Measurements from ENCODE around the gene CACNA1A.
"Not testable (repeated sequence)": the region's sequence is repeated elsewhere in the genome, so short reads cannot be mapped to it uniquely, and the experiment has no call there.

Gene CACNA1A

DNA sequence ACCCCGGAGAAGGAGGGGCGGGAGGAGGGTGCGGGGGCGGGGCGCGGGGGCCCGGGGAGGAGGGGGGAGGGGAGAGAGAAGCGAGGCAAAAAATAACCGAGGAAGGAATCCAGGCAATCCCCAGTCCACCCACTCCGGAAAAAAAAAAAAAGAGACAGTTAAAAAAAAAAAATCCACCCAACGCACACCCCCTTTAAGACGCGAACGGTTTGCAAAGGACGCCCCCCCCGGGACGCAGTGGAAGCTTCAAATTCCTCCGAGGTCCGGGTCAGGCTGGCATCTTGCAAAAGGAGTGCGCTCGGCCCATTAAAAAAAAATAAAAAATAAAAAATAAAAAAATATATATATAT, at the start of gene CACNA1A:
TSS of gene CACNA1A (minus strand) at position 9 of the 350 bp plus-strand sequence. CDS start 255 bp downstream, outside the sequence.
- DNase-seq (ENCODE audit: low read depth): no peak

DNA sequence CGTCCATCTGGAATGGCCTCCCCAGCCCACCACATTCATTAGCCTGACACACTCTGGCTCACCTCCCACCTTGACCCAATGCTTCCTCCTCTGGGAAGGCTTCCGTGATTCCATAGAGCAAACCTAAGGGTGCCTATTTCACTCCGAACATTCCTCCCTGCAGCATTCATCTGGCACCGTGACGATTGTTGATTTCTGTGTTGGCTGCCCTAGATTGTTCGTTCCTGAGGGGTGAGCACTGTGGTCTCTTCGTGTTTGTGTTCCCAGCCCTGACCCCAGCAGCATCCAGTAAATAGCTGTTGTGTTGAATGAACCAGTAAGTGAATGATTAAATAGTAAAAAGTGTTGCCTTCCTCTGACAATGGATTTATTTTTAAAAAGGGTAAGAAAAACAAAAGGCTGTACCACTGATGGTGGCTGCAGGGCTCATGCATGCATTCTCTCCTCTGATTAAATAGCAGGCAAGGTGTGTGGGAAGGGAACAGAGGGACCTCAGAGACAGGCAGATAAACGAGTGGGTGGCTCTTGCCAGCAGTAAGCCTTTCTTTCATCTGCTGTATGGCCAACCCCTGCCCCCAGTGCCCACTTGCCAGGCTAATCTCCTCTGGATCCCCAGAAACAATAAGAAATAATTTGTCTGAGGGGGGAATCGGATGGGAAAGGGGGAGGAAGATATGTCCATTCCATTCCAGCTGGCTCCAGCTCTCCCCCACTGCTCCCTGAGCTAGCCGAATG, 48.4 kb upstream of the CACNA1A start:
- no peak for DNase-seq (ENCODE audit: low read depth)

DNA sequence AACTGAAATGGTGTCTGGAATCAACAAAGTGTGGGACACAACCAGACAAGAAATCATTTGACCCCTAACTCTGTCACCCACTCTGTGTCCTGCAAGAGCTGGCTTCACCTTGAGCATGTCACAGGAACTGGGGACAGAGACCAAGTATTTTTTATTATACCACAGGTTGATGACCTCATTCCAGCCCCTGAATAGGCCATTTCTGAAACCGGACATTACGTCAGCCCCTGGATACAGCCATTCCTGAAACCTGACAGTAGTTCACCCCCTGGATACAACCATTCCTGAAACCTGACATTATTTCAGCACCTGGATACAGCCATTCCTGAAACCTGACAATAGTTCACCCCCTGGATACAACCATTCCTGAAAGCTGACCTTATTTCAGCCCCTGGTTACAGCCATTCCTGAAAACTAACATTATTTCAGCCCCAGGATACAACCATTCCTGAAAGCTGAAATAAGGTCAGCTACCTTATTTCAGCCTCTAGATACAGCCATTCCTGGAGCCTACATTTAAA, 47.7 kb upstream of the CACNA1A start:
- no peak for DNase-seq (ENCODE audit: low read depth)

DNA sequence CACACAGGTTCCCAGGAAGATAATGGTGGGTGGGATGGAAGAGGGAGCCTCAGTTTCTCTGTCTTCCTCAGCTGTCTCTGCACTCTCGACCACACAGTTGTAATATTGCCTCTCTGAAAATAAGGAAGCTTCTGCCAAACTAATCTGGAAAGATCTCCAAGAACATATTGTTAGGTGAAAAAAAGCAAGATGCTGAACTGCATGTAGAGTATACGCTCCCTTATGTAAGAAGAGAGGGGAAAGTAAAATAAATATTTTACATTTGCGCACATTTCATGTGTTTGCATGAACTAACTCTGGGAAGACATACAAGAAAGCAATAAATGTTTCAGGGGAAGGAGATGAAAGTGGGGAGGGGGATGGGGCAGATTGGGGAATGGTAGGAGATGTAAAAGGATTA, 41.9 kb upstream of the CACNA1A start:
- no peak for DNase-seq (ENCODE audit: low read depth)

DNA sequence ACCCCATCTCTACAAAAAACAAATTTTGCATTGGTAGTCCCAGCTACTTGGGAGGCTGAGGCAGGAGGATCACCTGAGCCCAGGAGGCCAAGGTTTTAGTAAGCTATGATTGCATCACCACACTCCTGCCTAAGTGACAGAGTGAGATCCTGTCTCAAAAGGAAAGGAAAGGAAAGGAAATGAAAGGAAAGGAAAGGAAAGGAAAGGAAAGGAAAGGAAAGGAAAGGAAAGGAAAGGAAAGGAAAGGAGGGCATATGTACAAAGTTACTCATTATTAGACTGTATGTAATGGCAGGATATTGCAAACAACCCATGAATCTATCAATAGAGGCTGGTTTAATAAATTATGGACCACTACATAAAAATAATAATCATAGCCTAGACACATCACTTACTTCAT, 40.8 kb upstream of the CACNA1A start:
- no peak for DNase-seq (ENCODE audit: low read depth)

DNA sequence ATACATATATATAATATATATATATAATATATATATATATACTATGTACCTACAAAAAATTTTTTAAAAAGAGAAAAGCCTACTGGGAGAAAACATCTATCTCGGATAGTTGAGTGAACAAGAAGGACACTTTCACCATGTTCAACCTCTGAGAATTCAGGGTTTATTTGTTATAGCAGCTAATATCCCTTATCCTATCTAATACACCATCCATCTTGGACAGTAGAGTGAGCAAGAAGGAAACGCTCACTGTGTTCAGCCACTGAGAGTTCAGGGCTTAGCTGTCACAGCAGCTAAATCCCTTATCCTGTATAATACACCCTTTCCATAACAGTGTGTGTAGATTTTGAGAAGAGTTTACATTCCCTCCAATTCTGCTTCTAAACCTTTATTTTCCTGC, 38.1 kb upstream of the CACNA1A start:
- DNase-seq (ENCODE audit: low read depth): no peak

DNA sequence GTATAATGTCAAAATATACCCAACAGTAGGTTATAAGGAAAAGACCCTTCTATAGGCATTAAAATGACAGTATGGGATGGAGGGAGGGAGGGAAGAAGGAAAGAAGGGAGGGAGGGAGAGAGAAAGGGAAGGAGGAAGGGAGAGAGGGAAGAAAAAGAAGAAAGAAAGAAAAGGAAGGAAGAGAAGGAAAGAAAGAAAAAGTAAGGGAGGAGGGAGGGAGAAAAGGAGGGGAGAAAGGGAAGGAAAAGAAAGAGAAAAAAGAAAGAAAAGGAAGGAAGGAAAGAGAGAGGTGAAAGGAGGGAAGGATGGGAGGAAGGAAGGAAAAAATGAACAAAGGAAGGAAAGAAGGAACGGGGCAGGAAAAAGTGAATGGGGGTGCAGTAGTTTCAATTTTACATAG, 35.3 kb upstream of the CACNA1A start:
- DNase-seq (ENCODE audit: low read depth): no peak

DNA sequence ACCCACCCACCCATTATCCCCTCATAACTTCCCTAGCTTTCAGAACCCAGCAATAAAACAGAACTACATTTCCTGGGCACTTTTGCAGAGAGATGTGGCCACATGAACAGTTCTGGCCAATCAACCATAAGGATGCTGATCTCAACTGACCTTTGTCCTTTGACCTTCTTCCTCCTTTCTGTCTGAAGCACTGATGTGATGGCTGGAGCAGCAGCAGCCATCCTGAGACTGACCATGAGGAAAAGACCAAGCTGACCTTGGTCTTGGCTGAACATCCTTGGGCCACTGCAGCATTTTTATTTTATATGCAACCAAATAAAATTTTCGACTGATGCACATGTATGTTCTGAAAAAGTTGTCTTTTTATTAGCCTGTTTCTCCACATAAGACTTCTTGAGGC, 33.1 kb upstream of the CACNA1A start:
- DNase-seq (ENCODE audit: low read depth): no peak

DNA sequence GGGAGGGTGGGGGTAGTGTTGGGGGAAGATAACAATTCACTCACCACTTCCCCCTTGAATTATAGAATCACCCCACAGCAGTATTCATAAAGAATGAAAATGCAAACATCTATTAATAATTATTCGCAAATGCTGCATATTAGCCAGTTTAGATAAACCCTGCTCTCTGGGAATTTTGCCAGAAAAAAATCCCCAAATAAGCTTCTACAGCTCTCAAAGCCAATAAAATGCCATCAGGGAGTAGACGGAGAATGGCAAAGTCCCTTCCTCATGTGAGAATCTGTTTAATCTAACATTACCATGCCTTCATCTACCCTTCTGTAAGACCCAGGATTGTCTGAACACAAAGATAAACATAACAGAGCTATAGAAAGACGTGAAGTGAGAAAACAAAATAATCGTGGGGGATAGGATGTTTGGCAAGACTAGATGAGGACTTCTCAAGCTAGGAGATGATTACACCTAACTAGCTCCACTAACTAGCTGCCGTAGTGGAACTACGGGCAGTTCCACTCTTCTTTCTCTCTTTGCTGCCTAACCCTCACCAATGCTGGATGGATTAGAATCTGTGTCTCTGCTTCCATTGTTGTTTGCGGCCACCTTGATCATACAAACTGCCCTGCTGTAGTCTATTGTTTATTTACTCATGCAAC, 32.4 kb upstream of the CACNA1A start:
- DNase-seq (ENCODE audit: low read depth): no peak

DNA sequence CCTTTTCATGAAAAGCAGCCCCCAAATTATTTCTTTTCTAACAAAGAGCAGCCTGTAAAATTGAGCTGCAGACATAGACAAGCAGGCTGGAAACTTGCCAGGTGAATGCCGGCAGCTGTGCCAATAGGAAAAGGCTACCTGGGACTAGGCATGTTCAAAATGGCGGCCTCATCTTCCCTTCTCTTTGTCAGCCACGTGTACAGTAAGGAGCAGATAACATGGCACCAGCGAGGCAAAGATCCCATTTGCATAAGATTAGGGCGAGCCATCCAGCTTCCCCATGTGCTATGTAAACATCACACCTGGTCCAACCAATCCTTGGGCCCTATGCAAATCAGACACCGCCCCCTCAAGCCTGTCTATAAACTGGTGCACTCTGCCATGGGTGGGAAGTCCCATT, 31.2 kb upstream of the CACNA1A start:
- no peak for DNase-seq (ENCODE audit: low read depth)

DNA sequence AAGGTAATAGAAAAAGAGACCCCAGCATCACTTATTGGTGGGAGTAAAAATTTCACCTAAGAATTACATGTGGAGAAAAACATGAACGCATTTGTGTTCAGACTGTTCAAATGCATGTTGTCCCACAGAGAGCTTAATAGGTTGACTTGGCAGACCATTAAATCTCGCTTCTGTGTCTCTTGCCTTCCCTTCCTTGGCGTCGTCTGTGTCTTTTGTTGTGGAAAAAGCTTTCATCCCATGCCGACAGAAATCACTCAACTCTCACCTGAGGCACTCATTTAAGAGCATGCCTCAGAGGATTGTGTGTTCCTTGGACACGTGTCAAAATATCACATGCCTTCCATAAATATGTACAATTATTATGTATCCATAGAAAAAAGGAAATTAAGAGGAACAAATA, 24.4 kb upstream of the CACNA1A start:
- DNase-seq (ENCODE audit: low read depth): no peak

DNA sequence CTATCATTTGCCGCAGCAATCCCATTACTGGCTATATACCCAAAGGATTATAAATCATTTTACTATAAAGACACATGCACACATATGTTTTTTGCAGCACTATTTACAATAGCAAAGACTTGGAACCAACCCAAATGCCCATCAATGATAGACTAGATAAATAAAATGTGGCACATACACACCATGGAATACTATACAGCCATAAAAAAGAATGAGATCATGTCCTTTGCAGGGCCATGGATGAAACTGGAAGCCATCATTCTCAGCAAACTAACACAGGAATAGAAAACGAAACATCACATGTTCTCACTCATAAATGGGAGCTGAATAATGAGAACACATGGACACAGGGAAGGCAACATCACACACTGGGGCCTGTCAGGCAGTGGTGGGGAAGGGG, 23.4 kb upstream of the CACNA1A start:
- DNase-seq (ENCODE audit: low read depth): not testable (repeated sequence)

DNA sequence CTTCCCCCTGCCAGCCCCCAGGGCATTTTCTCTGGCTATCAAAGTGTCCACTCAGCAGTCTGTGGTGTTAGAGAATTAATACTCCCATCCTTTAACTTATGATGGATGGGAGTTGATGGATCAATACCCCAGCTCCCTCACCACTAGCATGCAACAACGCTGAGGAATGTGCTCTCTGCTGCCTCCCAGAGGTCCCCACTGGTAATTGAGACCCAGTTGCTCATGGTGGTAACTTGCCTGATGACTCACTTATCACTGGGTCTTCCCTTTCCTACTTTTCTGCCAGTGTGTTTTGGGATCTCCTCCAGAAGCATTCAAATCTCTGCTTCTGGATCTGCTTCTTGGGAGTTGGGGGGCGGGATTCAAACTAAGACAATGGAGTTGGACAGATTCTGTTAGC, 20.3 kb upstream of the CACNA1A start:
- no peak for DNase-seq (ENCODE audit: low read depth)

DNA sequence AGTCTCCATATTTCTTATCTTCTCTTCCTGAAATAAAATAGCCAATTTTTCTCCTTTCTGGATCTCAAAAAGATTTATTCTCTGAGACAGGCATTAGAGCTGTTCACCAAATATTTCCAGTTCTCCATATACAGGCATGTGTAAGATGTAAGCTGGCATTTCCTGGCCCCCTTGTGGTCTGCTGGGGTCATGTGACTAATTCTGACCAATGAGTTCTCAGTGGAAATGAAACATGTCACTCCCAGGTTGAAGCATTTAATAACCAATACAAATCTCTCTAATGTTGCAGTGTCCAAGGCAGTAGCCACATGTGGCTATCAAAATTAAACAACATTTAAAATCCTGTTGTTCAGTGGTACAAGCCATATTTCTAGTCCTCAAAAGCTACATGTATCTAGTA, 14.8 kb upstream of the CACNA1A start:
- DNase-seq (ENCODE audit: low read depth): no peak

DNA sequence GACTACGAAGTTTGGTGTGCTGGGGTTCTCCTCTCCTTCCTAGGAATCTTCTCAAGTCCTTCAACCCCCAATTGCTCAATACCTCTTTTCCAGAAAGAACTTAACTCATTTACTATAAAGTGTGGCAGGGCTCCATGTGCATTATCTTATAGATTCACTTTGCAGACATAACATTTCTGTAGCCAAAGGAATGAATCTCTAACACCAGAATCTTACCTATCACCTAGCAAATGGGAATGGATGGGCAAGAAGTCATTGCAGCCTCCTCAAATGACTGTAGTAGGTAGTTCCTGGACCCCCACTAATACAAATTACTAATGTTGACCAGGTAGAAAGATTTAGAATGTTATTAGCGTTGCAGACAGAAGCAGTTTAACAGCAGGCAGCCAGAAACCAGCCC, 5.7 kb upstream of the CACNA1A start:
- no peak for DNase-seq (ENCODE audit: low read depth)

DNA sequence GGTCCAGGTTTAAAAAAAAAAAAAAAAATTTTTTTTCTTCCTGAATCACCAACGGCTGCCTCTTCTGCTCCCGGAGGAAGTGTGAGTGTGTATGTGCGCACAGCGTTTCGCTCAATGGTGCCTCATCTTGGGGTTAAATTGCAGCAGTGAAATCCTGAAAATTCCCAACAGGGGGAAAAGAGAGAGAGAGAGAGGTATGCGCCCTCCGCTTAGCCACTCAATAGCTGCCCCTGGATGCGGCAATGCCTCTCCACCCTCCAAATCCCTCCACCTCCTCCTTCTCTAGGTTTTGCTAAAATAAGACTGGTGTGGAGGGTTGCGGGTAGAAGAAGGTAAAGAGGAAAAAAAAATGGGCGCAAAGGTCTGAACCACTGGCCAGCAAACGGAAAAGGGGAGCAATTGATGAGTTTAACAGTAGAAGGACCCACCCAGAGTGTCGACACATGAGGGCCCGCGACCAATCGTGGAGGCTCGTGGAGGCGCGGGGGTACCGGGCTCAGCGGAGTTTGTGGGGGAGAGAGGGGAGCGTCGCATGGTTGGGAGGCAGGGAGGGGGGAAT, 853 bp upstream of the CACNA1A start:
- no peak for DNase-seq (ENCODE audit: low read depth)

DNA sequence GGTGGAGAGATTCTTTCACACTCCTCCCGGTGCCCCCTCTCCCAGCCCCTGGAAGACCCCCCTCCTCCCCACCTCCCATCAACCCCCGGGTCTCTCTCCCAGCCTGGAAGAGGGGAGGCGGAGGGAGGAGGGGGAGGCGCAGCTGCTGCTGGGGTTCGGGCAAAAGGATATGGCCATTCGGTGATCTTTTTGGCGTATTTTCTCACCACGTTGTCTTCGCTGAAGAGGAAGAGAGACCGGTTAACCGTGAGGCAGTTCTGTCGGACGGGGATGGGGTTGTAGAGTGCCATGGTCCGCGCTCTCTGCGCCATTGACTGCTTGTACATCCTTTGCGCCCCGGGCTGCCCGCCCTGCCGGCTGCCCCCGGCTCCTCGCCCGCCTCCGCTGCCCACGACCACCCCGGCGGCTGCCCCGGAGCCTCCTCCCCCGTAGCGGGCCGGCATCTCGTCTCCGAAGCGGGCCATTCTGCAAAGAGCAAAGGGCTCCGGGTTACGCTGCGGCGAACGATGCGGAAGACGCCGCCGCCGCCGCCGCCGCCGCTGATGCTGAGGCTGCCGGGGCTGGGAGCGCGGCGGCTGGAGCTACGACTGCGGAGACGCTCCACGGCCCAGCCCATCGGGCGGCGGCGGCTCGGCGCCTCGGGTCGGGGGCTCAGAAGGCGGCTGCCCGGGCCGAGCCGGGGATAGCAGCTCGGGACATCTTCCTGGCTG, 363 bp downstream of the CACNA1A start:
- DNase-seq (ENCODE audit: low read depth): no peak

DNA sequence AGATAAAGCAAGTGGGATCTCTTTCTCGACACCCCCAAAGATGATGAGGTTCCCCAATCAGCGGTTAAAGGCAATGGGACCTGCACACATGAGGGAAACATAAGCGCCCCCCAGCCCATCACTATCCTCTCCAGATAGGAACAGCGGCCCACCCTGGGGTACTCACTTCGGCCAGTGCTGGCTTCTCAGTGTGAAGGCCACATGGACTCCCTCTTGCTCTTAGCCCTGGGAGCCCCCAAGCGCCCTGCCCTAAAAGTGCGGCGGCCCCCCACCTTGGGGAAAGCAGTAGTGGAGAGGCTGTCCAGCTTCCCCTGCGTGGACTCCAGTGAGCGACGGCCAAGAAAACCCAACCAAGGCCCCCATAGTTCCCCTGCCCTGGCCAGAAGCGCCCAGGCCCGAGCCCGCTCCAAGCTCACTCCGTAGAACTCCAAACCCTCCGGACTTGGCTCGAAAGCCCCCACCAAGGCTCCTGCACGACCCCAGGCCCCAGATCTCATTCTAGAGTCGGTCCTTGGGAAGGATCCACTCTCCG, 1.0 kb downstream of the CACNA1A start:
- no peak for DNase-seq (ENCODE audit: low read depth)

DNA sequence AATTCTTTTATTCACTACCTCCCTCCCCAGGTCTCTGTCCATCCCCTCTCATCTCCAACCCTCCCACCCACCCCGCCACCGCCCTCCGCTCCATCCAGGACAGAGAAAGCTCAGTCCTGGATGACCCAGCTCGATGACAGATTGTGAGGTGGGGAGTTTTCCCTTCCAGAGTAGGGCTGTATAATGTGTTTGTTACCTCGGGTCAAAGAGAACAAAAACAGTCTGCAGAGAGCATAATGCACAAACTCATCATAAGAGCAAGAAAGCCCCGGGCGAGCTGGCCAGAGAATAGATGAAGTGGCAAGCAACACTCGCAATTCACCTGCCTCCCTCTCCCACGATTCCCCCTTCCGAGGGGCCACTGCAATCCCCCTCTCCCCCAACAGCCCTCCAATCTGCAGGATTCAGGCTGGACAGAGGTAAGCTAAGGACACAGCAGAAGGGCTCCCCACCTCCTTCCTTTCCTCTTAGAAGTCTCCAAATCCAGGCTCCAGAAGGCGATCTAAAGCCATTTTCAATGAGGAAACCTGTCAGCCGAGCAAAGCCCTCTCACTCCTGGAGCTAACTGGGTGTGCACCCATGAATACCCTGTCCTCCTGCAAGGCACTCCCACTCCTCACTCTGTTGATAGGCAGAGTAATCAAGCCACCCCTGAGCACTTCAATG, 2.6 kb downstream of the CACNA1A start:
- DNase-seq (ENCODE audit: low read depth): no peak

DNA sequence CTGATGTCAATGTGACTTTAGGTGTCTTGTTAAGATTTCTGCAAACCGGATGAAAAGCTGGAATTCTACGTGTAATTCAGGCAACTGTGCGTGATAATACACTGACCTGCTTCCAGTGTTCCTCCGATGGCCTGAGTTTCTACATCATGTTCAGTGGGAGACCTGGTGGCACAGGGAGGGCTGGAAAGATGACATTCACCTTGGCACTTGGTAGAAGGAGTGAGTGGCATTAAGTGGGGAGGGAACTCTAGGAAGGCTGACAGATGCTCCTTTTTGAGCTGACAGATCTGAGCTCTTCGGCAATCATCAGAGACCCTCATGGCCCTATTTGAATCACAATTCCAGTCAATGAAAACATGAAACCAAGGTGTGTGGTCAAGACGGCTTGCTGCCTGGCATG, 4.0 kb downstream of the CACNA1A start:
- DNase-seq (ENCODE audit: low read depth): no peak

DNA sequence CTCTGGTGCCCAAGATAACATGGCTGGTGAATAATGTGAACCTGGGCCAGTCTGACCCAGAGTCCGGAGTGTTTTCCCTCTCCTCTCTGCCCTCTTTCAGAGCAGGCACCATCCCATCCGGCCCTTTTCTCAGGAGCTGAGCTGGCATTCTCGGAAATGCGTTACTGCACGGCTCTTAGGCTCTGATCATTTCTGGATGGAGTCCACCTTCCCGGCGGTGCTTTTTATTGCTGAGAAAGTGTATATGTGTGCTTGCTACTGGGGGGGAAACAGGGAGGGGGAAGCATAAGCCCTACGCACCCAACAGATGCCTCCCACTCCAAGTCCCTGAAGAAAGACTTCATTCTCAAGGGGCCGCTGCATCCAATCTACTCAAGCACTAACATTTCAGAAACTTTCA, 6.6 kb downstream of the CACNA1A start:
- DNase-seq (ENCODE audit: low read depth): no peak
